Colonic mucosa (tissue), 4 donors: ENCODE measurements around the gene AQP9. TPM values are rescaled to one million over a fixed set of nuclear protein-coding genes. Genes with fewer than 3 reads are reported as not detected.

Source experiments
- DNase-seq: peaks from one replicate; pipeline ENCODE4 v3.0.0-alpha.2; 2020
- H3K27ac ChIP-seq: fragments of 200-600 bp; one replicate; pipeline ENCODE4 v1.8.0; 2021
- H3K27me3 ChIP-seq: fragments of 200-600 bp; one replicate; pipeline ENCODE4 v1.8.0; 2021
- H3K36me3 ChIP-seq: fragments of 200-600 bp; one replicate; pipeline ENCODE4 v1.8.0; 2021
- H3K4me1 ChIP-seq: fragments of 200-600 bp; one replicate; pipeline ENCODE4 v1.8.0; 2021; ENCODE audit warnings: mild to moderate bottlenecking
- H3K4me3 ChIP-seq: fragments of 200-600 bp; one replicate; pipeline ENCODE4 v1.8.0; 2021
- H3K9ac ChIP-seq, 2 donors: one replicate each; pipeline ENCODE4 v1.7.0; 2013; ENCODE audit warnings: control low read depth in 2 of 2, low read depth in 2 of 2, low read length in 2 of 2
- H3K9me3 ChIP-seq: fragments of 200-600 bp; one replicate; pipeline ENCODE4 v1.8.0; 2021
- CTCF ChIP-seq: fragments of 200-600 bp; IDR thresholded peaks from one replicate; pipeline ENCODE4 v1.8.0; 2022; ENCODE audit warnings: antibody characterized with exemption, mild to moderate bottlenecking
- intact Hi-C: fragments of 100-400 bp; cut with DNase I; formaldehyde crosslinking; loops from one replicate; pipeline ENCODE4 v1.14.1; 2022
- total RNA-seq, 2 donors: library from RNA; stranded (reverse); fragmentation: NEBNext Ultra II Directional in 1 of 2; extraction: Animal tissue kit (Norgen Biotek cat#: 25700) in 1 of 2; gene quantifications; one replicate each; pipeline ENCODE4 v1.2.1, GENCODE V29; 2021
- donor health status: healthy.
- donor health status: DM: no; HTN: no; CAD: no.
- donor health status: DM: no; HTN: no; CAD: no.

The AQP9 gene
- total RNA-seq, 2 donors from 2014 or later = 0.98 TPM; not detected in 1

- Histone ChIP-seq H3K4me1 (no peaks in the 10 kb centered on the region), H3K27ac (no peak overlapping the region), H3K36me3 (no peaks in the 10 kb centered on the region), H3K4me3 (no peak overlapping the region), H3K27me3 (no peaks in the 10 kb centered on the region), H3K9me3 (no peaks in the 10 kb centered on the region), H3K9ac (no peak overlapping the region)
- intact Hi-C loops = no loop called here
- DNase-seq = no peak
- TF ChIP-seq CTCF = no peak
Measured at GRCh38 chr15:58159827-58160386, 21.7 kb downstream of the AQP9 start.

GRCh38 chr15:58161436-58161930 lies 23.3 kb downstream of the AQP9 start:
- no peaks in the 10 kb centered on the region for H3K27me3 ChIP-seq
- H3K4me1 ChIP-seq = no peaks in the 10 kb centered on the region
- H3K4me3 ChIP-seq = no peak overlapping the region
- no peak for TF ChIP-seq CTCF
- no peak for DNase-seq
- no peak overlapping the region for H3K27ac ChIP-seq
- H3K36me3 ChIP-seq = no peaks in the 10 kb centered on the region
- no peaks in the 10 kb centered on the region for H3K9me3 ChIP-seq
- intact Hi-C loops = no loop called here
- H3K9ac ChIP-seq = no peak overlapping the region

GRCh38 chr15:58163985-58164384 lies 25.8 kb downstream of the AQP9 start:
- H3K9ac ChIP-seq = no peak overlapping the region
- intact Hi-C loops = no loop called here

GRCh38 chr15:58164926-58165325 lies 26.7 kb downstream of the AQP9 start:
- Histone ChIP-seq H3K27ac (no peak overlapping the region), H3K36me3 (no peaks in the 10 kb centered on the region), H3K4me1 (no peaks in the 10 kb centered on the region), H3K9ac (no peak overlapping the region), H3K27me3 (no peaks in the 10 kb centered on the region), H3K4me3 (no peak overlapping the region), H3K9me3 (no peaks in the 10 kb centered on the region)
- DNase-seq = no peak
- TF ChIP-seq CTCF = no peak
- intact Hi-C loops = no loop called here

More at GRCh38 chr15:58163985-58164384, 25.8 kb downstream of the AQP9 start:
- Histone ChIP-seq H3K27me3 (no peaks in the 10 kb centered on the region), H3K36me3 (no peaks in the 10 kb centered on the region), H3K4me3 (no peak overlapping the region), H3K27ac (no peak overlapping the region), H3K9me3 (no peaks in the 10 kb centered on the region), H3K4me1 (no peaks in the 10 kb centered on the region)
- no peak for DNase-seq
- TF ChIP-seq CTCF = no peak

GRCh38 chr15:58165661-58166060 lies 27.5 kb downstream of the AQP9 start:
- Histone ChIP-seq H3K4me1 (no peaks in the 10 kb centered on the region), H3K4me3 (no peak overlapping the region), H3K9ac (no peak overlapping the region), H3K9me3 (no peaks in the 10 kb centered on the region), H3K27ac (no peak overlapping the region), H3K27me3 (no peaks in the 10 kb centered on the region), H3K36me3 (no peaks in the 10 kb centered on the region)
- intact Hi-C loops = no loop called here
- TF ChIP-seq CTCF = no peak
- no peak for DNase-seq
